HepG2 (cell line): Measurements from ENCODE around the gene TXNRD2. TPM values are rescaled to one million over a fixed set of nuclear protein-coding genes. Genes with fewer than 3 reads are reported as not detected.

ENCODE experiments used
- ARHGAP35 ChIP-seq: sonication (generic); formaldehyde crosslinking; IDR thresholded peaks from 2 replicates; pipeline ENCODE4 v1.9.0; 2022; ENCODE audit warnings: mild to moderate bottlenecking, inconsistent platforms, moderate library complexity, missing genetic modification reagents, borderline replicate concordance
- GABPB1 ChIP-seq: IDR thresholded peaks from 2 replicates; pipeline ENCODE4 v1.6.1; 2016; ENCODE audit warnings: mild to moderate bottlenecking, missing genetic modification reagents, moderate library complexity, missing compliant biosample characterization
- HIC2 ChIP-seq: sonication (generic); formaldehyde crosslinking; IDR thresholded peaks from 2 replicates; pipeline ENCODE4 v1.9.0; 2022; ENCODE audit warnings: low read depth, missing genetic modification reagents
- HNRNPLL ChIP-seq: fragments of 200-400 bp; formaldehyde crosslinking; IDR thresholded peaks from 2 replicates; pipeline ENCODE4 v1.6.1; 2017; ENCODE audit warnings: mild to moderate bottlenecking, low read depth, low read length; ENCODE audit not compliant: poor library complexity, severe bottlenecking
- HNRNPUL1 ChIP-seq: fragments of 200-400 bp; formaldehyde crosslinking; IDR thresholded peaks from 2 replicates; pipeline ENCODE4 v1.6.1; 2017; ENCODE audit warnings: low read depth, mild to moderate bottlenecking, low read length, moderate library complexity
- KLF16 ChIP-seq, 2 experiments: sonication (generic) in 1 of 2; formaldehyde crosslinking in 1 of 2; IDR thresholded peaks; 2 replicates each; pipeline versions ENCODE4 v1.6.1 to v1.8.0; 2016 to 2023; ENCODE audit warnings: missing genetic modification reagents in 2 of 2, missing compliant biosample characterization in 1 of 2
- MIER3 ChIP-seq: IDR thresholded peaks from 2 replicates; pipeline ENCODE4 v1.6.1; 2016; ENCODE audit warnings: missing compliant biosample characterization, borderline replicate concordance
- MXD4 ChIP-seq: IDR thresholded peaks from 2 replicates; pipeline ENCODE4 v1.6.1; 2016; ENCODE audit warnings: mild to moderate bottlenecking, missing biosample characterization, missing genetic modification reagents
- MYC ChIP-seq: sonication (generic); formaldehyde crosslinking; IDR thresholded peaks from 2 replicates; pipeline ENCODE4 v1.9.0; 2021; ENCODE audit warnings: missing genetic modification reagents, borderline replicate concordance
- NCOA5 ChIP-seq: sonication (generic); formaldehyde crosslinking; IDR thresholded peaks from 2 replicates; pipeline ENCODE4 v1.4.0; 2020; ENCODE audit warnings: missing genetic modification reagents
- RBM22 ChIP-seq: fragments of 200-400 bp; formaldehyde crosslinking; optimal IDR thresholded peaks from 2 replicates; pipeline ENCODE3; 2017; ENCODE audit warnings: mild to moderate bottlenecking, low read length, moderate library complexity
- REL ChIP-seq: sonication (generic); formaldehyde crosslinking; conservative IDR thresholded peaks from 2 replicates; pipeline ENCODE4 v1.8.0; 2022; ENCODE audit warnings: mild to moderate bottlenecking, missing genetic modification reagents, moderate library complexity
- TAF1 ChIP-seq: sonication (generic); formaldehyde crosslinking; IDR thresholded peaks from 2 replicates; pipeline ENCODE4 v1.4.0; 2020; ENCODE audit warnings: missing genetic modification reagents
- ZBTB10 ChIP-seq: sonication (generic); formaldehyde crosslinking; IDR thresholded peaks from 2 replicates; pipeline ENCODE4 v1.4.0; 2020; ENCODE audit warnings: missing genetic modification reagents, borderline replicate concordance
- ZFP41 ChIP-seq: sonication (generic); formaldehyde crosslinking; IDR thresholded peaks from 2 replicates; pipeline ENCODE4 v1.4.0; 2020; ENCODE audit warnings: mild to moderate bottlenecking, missing genetic modification reagents, borderline replicate concordance
- ZMAT3 ChIP-seq: sonication (generic); formaldehyde crosslinking; conservative IDR thresholded peaks from 2 replicates; pipeline ENCODE4 v1.7.0; 2021; ENCODE audit warnings: missing genetic modification reagents
- ZMYM3 ChIP-seq: sonication (generic); formaldehyde crosslinking; IDR thresholded peaks from 2 replicates; pipeline ENCODE4 v1.5.1; 2020; ENCODE audit warnings: mild to moderate bottlenecking, missing genetic modification reagents
- ZNF121 ChIP-seq: sonication (generic); formaldehyde crosslinking; IDR thresholded peaks from 2 replicates; pipeline ENCODE4 v1.5.0; 2020; ENCODE audit warnings: mild to moderate bottlenecking, missing genetic modification reagents
- ZNF136 ChIP-seq: sonication (generic); formaldehyde crosslinking; IDR thresholded peaks from 2 replicates; pipeline ENCODE4 v1.8.1; 2022; ENCODE audit warnings: low read depth, mild to moderate bottlenecking, moderate library complexity, missing genetic modification reagents
- ZNF430 ChIP-seq: sonication (generic); formaldehyde crosslinking; IDR thresholded peaks from 2 replicates; pipeline ENCODE4 v1.9.0; 2021; ENCODE audit warnings: mild to moderate bottlenecking, missing genetic modification reagents
- ZNF776 ChIP-seq: sonication (generic); formaldehyde crosslinking; IDR thresholded peaks from 2 replicates; pipeline ENCODE4 v1.4.0; 2020; ENCODE audit warnings: mild to moderate bottlenecking, missing genetic modification reagents
- ZNF878 ChIP-seq: sonication (generic); formaldehyde crosslinking; IDR thresholded peaks from 2 replicates; pipeline ENCODE4 v1.8.1; 2023; ENCODE audit warnings: mild to moderate bottlenecking, missing genetic modification reagents, moderate library complexity
- polyA plus RNA-seq, 8 experiments: library from polyadenylated mRNA; depleted of rRNA in 3 of 8; stranded (reverse) in 7 of 8; unstranded in 1 of 8; fragments of >200 nt; fragmentation: Illumina TruSeq in 4 of 8; extraction: Trizol in 4 of 8; gene quantifications; 2 replicates each; pipeline versions ENCODE4 v1.2.1 to v1.2.3, GENCODE V29; 2011 to 2016; ENCODE audit warnings: low read depth in 4 of 8, missing spikeins in 1 of 8, mixed read lengths in 1 of 8; ENCODE audit not compliant: insufficient read depth in 1 of 8
- total RNA-seq, 5 experiments: library from RNA; depleted of rRNA; stranded (reverse); fragments of >200 nt; fragmentation: Illumina TruSeq; extraction: Trizol; gene quantifications; 2 replicates each; pipeline ENCODE4 v1.2.3, GENCODE V29; 2016; ENCODE audit warnings: low read depth in 1 of 5
- TF ChIP-seq, protein P1 (sequence below): sonication (generic); formaldehyde crosslinking; IDR thresholded peaks from 2 replicates; pipeline ENCODE4 v1.4.0; 2020; ENCODE audit warnings: missing genetic modification reagents
- TF ChIP-seq, protein P2 (sequence below): sonication (generic); formaldehyde crosslinking; IDR thresholded peaks from 2 replicates; pipeline ENCODE4 v1.8.0; 2022; ENCODE audit warnings: mild to moderate bottlenecking, missing genetic modification reagents; ENCODE audit not compliant: insufficient replicate concordance

TXNRD2 gene
- total and polyA plus RNA-seq, 2 of the 13 experiments (the other 11 are each of a cell fraction or from before 2014, with no cell fraction given) = 17.5 to 18.6 TPM

DNA sequence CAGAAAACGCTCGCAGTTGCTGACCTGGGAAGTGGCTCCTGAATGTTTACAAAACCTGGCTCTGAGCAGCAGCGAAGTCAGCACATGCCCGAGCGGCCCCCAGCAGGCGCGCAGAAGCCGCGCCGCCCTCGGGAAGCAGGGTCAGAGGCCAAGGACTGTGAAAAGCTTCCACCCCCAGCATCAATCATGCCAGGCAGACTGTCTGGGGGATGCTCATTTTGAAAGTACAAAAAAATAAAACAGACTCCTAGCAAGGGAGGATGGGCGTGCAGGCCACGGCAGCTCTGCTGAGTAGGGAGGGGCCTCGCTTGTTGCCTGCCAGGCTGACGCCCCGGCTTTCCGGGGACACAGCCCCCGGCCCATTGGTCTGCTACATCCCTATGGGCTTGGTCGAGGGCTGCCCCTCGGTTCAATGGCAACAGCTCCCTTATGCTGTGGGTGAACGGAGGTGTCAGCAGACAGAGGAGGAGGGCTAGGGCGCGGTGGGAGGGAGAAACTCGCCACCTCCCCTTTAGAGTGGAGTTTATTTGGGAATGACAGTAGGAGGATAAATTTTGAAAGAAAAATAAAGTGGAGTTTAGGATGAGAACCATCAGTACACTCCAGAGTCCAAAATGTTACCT, 49.2 kb downstream of the TXNRD2 start (continued):
- TF ChIP-seq HIC2 (peak; percentile 83), ZNF136 (CRISPR knock-in tag) (peak; percentile 85; the same call in 1 of the 2 replicates), ZMYM3 (CRISPR knock-in tag) (no peak; the same call in 1 of the 2 replicates), ZNF776 (peak; percentile 95), MIER3 (CRISPR knock-in tag) (peak; percentile 69; the same call in 1 of the 2 replicates), ZFP41 (CRISPR knock-in tag) (peak; percentile 97; the same call in 1 of the 2 replicates), NCOA5 (no peak), MXD4 (CRISPR knock-in tag) (peak; percentile 93), KLF16 (CRISPR knock-in tag; IDR thresholded peaks at IDR 0.05) (peak; percentile 38 to 95; a peak in 3 of 4 replicates), ARHGAP35 (CRISPR knock-in tag) (peak; percentile 93; the same call in 1 of the 2 replicates), MYC (CRISPR knock-in tag) (peak; percentile 85), TAF1 (no peak; the same call in 1 of the 2 replicates), RBM22 (no peak), HNRNPLL (peak; percentile 56), ZBTB10 (CRISPR knock-in tag) (peak; percentile 90; the same call in 1 of the 2 replicates), ZNF121 (peak; percentile 60), ZNF878 (CRISPR knock-in tag) (peak; percentile 97), REL (peak; percentile 86; the same call in 1 of the 2 replicates), GABPB1 (CRISPR knock-in tag) (peak; percentile 74), HNRNPUL1 (no peak), ZMAT3 (peak; percentile 99), ZNF430 (CRISPR knock-in tag) (peak; percentile 98)
- TF ChIP-seq, protein P1, sequence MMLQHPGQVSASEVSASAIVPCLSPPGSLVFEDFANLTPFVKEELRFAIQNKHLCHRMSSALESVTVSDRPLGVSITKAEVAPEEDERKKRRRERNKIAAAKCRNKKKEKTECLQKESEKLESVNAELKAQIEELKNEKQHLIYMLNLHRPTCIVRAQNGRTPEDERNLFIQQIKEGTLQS (CRISPR knock-in tag) = peak; percentile 74
- TF ChIP-seq, protein P2, sequence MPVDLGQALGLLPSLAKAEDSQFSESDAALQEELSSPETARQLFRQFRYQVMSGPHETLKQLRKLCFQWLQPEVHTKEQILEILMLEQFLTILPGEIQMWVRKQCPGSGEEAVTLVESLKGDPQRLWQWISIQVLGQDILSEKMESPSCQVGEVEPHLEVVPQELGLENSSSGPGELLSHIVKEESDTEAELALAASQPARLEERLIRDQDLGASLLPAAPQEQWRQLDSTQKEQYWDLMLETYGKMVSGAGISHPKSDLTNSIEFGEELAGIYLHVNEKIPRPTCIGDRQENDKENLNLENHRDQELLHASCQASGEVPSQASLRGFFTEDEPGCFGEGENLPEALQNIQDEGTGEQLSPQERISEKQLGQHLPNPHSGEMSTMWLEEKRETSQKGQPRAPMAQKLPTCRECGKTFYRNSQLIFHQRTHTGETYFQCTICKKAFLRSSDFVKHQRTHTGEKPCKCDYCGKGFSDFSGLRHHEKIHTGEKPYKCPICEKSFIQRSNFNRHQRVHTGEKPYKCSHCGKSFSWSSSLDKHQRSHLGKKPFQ (CRISPR knock-in tag) = peak; percentile 95
